Stimulated activated CD4-positive, alpha-beta T cell treated with anti-CD3 and anti-CD28 coated beads, Interleukin-2, amount 100 ng/mL, for 48 hours (primary cell): Measurements from ENCODE around the gene GPR39.
"Not testable (repeated sequence)": the region's sequence is repeated elsewhere in the genome, so short reads cannot be mapped to it uniquely, and the experiment has no call there.

Source experiments
- DNase-seq, 2 donors: peaks; one replicate each; pipeline ENCODE4 v3.0.0-alpha.2; 2020

GPR39 gene

DNA sequence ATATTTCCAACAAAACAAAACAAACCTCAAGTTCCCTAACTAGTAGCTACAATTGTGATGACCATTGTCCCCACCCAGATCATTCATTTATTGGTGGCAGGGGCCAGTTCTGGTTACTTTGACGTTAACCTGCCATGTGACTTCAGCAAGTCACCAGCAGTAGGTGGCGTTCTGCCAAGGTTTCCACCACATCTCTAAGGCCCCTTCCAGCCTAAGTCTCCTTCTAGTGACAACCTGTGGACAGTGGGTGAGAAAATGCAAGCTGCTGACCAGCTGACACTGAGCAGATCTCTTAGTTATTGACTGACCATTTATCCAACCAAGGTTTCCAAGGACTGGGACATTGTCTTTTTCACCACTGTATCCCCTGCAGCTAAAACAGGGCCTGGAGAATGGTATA lies 98.4 kb downstream of the GPR39 start:
- DNase-seq, result no peak

GRCh38 chr2:132517386-132517785 lies 100.8 kb downstream of the GPR39 start:
- DNase-seq, result no peak

DNA sequence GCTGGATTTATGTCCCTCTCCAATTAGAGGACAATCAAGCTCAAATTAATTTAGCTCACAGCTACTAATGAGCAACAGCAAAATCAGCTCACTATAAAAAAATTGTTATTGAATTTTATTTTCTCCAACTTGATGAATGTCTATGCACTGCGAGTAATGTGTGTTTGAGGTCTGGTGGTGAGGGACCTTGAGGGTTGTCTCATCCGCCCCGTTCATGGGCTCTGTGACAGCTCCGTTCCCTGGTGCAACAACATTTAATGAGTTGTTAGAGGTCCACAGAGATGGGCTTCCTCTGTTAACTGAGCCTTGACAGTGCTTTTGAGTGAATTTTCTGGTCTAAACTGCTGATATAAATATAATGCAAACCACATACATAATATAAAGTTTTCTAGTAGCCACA lies 101.7 kb downstream of the GPR39 start:
- no peak for DNase-seq

DNA sequence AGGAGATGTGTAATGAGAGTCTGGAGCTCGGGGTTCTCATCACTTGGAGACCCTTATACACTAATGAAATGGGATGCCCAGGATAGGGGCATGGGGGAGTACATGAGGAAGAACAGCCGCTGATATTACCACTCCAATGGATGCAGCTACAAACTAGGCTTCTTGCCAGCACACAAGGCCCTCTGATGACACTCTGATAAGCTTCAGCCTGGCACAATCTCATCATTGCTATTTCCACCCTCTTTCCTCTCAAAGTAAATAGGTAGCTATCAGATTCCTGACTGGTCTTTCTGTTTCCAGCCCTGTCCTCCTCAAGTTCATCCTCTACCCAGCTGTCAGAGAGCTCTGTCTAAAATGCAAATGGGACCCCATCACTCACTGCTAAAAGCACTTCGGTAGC lies 103.0 kb downstream of the GPR39 start:
- DNase-seq, result no peak

DNA sequence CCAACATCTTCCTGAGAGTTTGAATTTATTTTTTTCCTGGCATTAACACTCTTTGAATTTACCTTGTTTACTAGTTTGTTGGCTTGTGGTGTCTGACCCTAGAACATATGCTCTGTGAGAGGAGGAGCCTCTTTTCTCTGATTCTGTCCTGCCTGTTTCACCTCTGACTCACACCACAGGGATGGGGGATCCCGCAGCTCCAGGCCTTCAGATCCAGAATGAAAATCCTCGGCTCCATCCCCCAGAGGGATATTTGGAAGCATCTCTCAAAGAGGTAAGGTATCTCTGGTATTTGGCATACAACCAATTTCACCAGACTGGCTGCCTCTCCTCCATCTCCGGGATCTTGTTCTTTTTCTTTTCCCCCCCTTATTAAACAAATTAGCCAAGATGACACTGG lies 104.7 kb downstream of the GPR39 start:
- no peak for DNase-seq

DNA sequence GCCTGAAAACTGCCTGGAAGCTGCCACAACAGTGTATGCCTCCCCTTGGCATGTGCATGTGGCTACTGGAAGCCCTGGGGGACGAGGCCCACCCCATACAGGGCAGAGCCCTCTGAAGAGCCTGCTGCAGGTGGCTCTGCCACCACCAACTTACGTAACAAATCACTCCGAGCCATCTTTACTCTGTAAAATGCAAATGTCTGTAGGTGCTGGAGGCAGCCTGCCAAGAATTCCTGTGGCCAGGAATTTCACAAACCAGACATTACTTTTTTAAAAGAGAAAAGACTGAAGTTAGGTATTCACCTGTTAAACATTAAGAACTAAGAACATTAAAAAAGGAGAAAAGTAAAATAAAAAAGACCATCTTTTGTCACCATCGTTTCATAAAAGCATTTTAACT lies 106.3 kb downstream of the GPR39 start:
- DNase-seq, result no peak

- DNase-seq, result not testable (repeated sequence)
Measured at GRCh38 chr2:132537061-132537460, 120.5 kb downstream of the GPR39 start.

GRCh38 chr2:132538331-132538855 lies 121.8 kb downstream of the GPR39 start:
- DNase-seq, result no peak

- DNase-seq, result no peak
Measured at GRCh38 chr2:132540166-132540565, 123.6 kb downstream of the GPR39 start.

GRCh38 chr2:132542953-132543569 lies 126.5 kb downstream of the GPR39 start:
- no peak for DNase-seq

- no peak for DNase-seq
Measured at GRCh38 chr2:132544006-132544630, 127.5 kb downstream of the GPR39 start.

DNA sequence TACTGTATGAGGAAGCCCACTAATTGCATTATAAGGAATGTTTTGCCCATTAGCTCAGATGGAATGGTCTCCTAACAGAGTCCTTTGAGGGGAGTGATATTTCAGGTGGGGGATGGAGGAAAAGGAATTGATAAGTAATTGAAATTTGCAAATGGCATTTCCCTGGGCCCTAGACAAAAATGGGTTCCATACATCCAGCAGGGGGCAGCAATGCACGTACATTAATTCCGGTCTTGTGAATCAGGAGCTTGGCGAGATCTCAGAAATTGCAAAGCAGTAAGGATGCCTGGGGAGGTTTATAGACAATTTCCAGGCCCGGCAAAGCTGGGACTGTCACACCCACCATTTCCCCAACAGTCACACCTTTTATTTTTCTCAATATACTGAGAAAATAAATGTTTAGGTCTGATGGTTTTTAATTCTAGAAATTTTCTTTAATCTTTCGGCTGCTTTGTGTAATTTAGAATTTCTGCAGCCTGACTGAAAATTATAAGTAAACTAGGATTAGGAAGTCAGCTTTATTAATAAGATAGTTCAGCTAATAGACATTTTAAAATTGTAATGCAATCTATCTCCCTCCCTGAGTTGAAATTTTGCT lies 130.6 kb downstream of the GPR39 start:
- DNase-seq, result peak; percentile 46 to 55

- DNase-seq, result no peak
Measured at GRCh38 chr2:132549935-132550670, 133.5 kb downstream of the GPR39 start.

GRCh38 chr2:132550946-132551345 lies 134.3 kb downstream of the GPR39 start:
- DNase-seq, result no peak

DNA sequence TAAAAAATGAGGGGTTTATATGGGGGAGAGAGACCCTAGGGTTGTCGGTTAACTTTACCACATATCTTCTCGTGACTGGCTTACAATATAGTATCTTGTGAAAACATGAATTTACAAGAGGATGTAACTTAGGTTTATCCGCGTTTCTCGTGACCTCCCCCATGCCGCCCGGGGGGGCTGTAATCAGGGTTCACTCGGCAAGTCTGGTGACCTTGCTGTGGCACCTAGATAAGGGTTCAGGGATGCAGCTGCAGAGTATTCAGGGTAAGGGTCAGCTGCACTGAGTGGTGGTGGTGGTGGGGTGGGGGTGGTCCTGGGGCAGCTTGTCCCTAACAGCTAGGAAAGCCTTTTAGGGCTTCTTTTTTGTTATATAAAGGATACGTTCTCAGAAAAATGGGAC lies 141.1 kb downstream of the GPR39 start:
- DNase-seq, result no peak

GRCh38 chr2:132559326-132559725 lies 142.7 kb downstream of the GPR39 start:
- DNase-seq, result no peak

DNA sequence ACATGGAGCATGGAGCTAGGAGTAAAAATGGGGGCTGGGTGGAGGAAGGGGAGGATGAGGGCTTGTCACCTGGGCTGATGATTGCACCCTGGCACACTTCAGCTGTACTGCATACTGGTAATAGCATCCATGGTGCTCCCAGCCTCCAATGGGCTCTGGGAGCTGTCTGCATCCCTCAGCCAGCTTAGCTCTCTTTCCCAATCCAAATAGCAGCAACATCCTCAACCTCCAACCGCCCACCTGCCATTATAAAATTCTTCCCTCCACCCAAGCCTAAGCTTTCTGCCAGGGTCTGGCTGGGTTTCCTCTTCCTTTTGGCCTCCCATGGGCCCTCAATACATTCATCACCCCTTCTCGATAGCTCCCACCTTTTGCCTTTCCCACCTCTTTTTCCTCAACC lies 143.3 kb downstream of the GPR39 start:
- no peak for DNase-seq

- DNase-seq, result no peak
Measured at GRCh38 chr2:132560562-132560961, 144.0 kb downstream of the GPR39 start.

DNA sequence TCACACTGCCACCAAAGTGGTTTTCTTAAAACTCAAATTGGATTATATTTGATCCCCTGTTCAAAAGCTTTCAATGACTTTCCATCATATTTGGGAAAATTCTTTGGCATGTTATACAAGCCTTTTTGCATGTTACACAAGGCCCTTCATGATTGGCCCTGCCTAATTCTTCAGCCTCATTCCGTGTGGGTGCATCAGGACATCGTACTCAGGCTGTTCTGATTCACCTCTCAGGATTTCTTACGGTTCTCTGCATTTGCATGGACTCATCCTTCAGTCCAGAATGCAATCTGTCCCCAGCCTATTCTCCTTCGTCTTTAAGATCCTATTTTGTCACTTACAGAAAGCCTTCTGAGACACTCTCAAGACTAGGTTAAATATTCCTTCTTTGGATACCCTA lies 145.6 kb downstream of the GPR39 start:
- DNase-seq, result no peak

DNA sequence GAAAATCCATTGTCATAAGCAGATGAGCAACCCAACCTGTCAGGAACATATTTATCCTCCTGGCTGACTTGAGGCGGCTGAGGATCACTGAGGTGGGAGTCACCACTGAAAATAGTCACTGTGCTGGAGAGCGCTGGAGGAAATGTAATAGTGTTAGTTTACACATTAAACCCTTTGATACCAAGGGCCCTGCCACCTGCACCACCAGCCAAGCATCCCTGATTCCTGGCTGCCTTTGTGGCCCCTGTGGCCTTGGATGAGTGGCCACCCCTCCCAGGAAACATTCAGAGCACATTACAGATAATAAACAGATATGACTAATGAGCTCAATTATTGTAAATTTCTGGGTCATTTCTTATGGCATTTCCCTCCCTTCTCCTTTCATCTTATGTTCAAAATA lies 147.5 kb downstream of the GPR39 start:
- no peak for DNase-seq

GRCh38 chr2:132566379-132566778 lies 149.8 kb downstream of the GPR39 start:
- DNase-seq, result no peak

DNA sequence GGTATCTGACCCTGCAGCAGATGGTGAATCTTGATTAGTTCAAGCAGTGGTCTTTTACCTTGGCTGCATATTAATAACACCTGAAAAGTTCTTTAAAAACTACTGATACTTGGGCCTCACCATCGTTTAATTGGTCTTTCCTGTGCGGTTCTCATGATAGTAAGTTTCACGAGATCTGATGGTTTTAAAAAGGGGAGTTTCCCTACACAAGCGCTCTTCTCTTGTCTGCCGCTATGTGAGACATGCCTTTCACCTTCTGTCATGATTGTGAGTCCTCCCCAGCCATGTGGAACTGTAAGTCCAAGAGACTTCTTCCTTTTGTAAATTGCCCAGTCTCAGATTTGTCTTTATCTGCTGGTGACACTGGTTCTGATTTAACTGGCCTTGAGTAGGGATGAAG lies 151.1 kb downstream of the GPR39 start:
- DNase-seq, result no peak

DNA sequence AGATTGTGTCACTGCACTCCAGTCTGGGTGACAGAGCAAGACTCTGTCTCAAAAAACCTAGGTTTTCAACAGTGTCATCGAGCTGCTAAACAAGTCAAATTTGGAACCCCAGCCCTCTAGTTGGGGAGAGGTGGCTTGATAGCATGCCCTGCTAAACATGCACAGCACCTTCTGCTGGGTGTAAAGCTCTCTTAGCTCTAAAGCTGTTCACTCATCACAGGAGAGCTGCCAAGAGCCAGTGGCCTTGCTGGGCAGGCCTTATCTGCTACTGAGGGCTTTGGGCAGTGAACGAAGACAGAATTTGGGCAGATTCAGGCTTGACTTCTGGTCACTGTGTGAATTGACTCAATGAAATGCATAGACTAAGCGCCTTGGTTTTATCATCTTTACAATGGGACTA lies 152.1 kb downstream of the GPR39 start:
- DNase-seq, result no peak
